ENCODE data around the gene SCN4B. TPM values are rescaled to one million over a fixed set of nuclear protein-coding genes. Genes with fewer than 3 reads are reported as not detected.

Gene SCN4B
- total and polyA plus RNA-seq, 2 of the 8 experiments (the other 6 are each of a cell fraction or from before 2014, with no cell fraction given) = 2.8 to 4.9 TPM

DNA sequence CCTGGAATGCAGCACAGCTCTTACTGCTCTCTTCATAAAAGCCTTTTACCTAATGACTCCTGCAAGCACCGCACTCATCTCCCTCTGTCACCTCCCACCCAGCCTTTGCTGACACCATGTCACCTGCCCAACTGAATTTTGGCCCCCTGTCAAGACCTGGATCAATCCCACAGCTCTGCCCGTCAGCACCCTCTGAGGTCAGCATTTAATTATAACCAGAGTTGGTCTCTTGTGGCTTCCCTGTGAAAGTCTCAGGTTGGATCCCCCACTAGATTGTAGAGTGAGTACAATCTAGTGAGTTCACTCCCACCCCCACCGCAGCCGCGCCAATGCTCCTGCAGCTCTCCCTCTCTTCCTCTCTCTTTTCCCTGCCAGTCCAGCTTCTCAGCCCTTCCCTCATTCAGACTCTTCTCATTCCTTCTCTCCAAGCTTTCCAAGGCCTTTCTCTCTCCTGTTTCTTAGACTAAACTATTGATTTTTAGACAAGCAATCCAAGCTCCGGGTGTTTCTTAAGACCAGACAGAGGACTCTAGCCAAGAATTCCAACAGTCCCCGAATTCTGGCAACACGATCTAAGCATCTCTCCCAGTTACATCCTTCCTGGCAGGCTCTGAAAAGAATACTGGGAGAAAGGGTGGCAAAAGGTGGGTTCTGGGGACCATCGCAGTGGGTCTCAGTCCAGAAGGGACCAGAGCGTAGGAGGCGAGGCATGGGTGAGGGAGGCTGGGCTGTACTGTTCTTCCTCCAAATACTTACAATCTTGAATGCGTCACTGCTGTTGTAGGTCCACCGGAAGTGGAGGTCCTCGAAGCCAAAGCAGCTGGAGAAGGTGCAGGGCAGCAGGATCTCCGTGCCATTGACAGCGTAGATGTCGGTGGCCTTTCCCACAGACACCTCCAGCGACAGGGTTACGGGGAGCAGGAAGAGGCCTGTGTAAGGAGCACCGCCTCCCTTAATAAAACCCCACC lies 8.0 kb downstream of the SCN4B start:
- TF ChIP-seq BRCA1 (IDR thresholded peaks at IDR 0.05; ENCODE audit: low read depth, low read length) (no peak), ATF3 (IDR thresholded peaks at IDR 0.05; ENCODE audit: insufficient read depth, low read depth, low read length) (no peak), TEAD4 (IDR thresholded peaks at IDR 0.05; ENCODE audit: low read depth, low read length) (no peak), GABPA (IDR thresholded peaks at IDR 0.05; ENCODE audit: borderline replicate concordance, insufficient read depth, low read length) (no peak), PHF8 (conservative IDR thresholded peaks at IDR 0.05; ENCODE audit: low read depth, low read length) (no peak)
- CTCF ChIA-PET (ENCODE audit: partially characterized antibody) = interaction anchor here (0.6 to 12.7 kb wide), 29 partner anchors 8 to 467 kb away, joined by 3 to 245 read pairs (median 4); partner anchors contain the start of gene SCN4B

More for the DNA sequence above, 8.0 kb downstream of the SCN4B start:
- Histone ChIP-seq H3K23ac (ENCODE audit: insufficient read length) (no peak overlapping the region), H3K9me3 (ENCODE audit: insufficient read depth in 2 of 2, low read depth in 1 of 2, low read length in 1 of 2) (no peaks in the 10 kb centered on the region), H2AFZ (ENCODE audit: low read length) (no peak overlapping the region), H2BK5ac (ENCODE audit: low read depth, low read length) (no peak overlapping the region), H3K79me2 (ENCODE audit: control insufficient read depth in 1 of 2, insufficient read depth in 2 of 2, low read length in 2 of 2) (no peaks in the 10 kb centered on the region), H3K4me1 (replicated peaks in 1 of 4; ENCODE audit: control insufficient read depth in 3 of 4, insufficient read depth in 4 of 4, low read length in 3 of 4) (peaks cover 0 to 21% (median 7%) of the 10 kb centered on the region in 4 experiments; a peak in 6 of 7 replicates), H3K14ac (ENCODE audit: insufficient read length) (no peak overlapping the region), H2BK120ac (replicated peaks; ENCODE audit: low read depth, low read length) (no peak overlapping the region), H3K9ac (replicated peaks in 1 of 4; ENCODE audit: extremely low read depth in 1 of 4, low read depth in 3 of 4, low read length in 3 of 4) (no peak overlapping the region), H2AK5ac (ENCODE audit: low read depth, low read length) (no peak overlapping the region), H3K4me3 (ENCODE audit: extremely low read depth in 1 of 4, insufficient read depth in 2 of 4, low read depth in 3 of 4, low read length in 4 of 4) (no peak overlapping the region), H4K5ac (ENCODE audit: insufficient read length, low read depth, low read length) (no peak overlapping the region), H2BK15ac (ENCODE audit: low read length) (no peak overlapping the region), H2BK12ac (ENCODE audit: low read depth, low read length) (0 out of 2 replicates have a peak overlapping the region, but pooled peaks have one; percentile 39), H3K4ac (replicated peaks; ENCODE audit: insufficient read length, low read depth, low read length) (no peak overlapping the region), H3K18ac (ENCODE audit: extremely low read depth, low read length) (no peak overlapping the region), H3K4me2 (ENCODE audit: insufficient read depth in 1 of 2, low read depth in 2 of 2, low read length in 2 of 2) (no peak overlapping the region), H4K8ac (ENCODE audit: extremely low read depth, insufficient read depth, low read length) (no peak overlapping the region; the same call in 1 of the 2 replicates), H3K79me1 (ENCODE audit: low read depth, low read length) (no peaks in the 10 kb centered on the region), H4K20me1 (replicated peaks in 1 of 2; ENCODE audit: control insufficient read depth in 1 of 2, insufficient read depth in 2 of 2, low read length in 2 of 2) (peaks cover 0 to 3% of the 10 kb centered on the region in 2 experiments), H3K27ac (ENCODE audit: low read depth, low read length) (no peak overlapping the region), H2BK20ac (ENCODE audit: low read length) (no peak overlapping the region), H4K91ac (replicated peaks; ENCODE audit: insufficient read length, low read length) (no peak overlapping the region), H3K36me3 (ENCODE audit: control insufficient read depth in 2 of 4, insufficient read depth in 4 of 4, low read length in 3 of 4) (no peaks in the 10 kb centered on the region), H3K23me2 (ENCODE audit: low read depth, low read length) (no peaks in the 10 kb centered on the region), H3K56ac (replicated peaks; ENCODE audit: insufficient read length, low read depth, low read length) (no peak overlapping the region), H3K27me3 (replicated peaks in 1 of 4; ENCODE audit: control insufficient read depth in 3 of 4, extremely low read depth in 1 of 4, insufficient read depth in 3 of 4, low read length in 3 of 4) (peaks cover 0 to 25% (median 12%) of the 10 kb centered on the region in 4 experiments; a peak in 6 of 7 replicates)
- POLR2A ChIA-PET (ENCODE audit: partially characterized antibody) = interaction anchor here (0.6 kb wide), 1 partner anchor 26 kb away, joined by 4 read pairs; no protein-coding TSS in a partner anchor
- 78% methylated on average over 17 of the region's 20 CpGs; no CpG with 5 or more reads in 1 of the 2 experiments for WGBS, 2 experiments (ENCODE audit: extremely low coverage in 1 of 2, insufficient coverage in 1 of 2, insufficient read length in 1 of 2, insufficient replicate concordance in 2 of 2, low coverage in 1 of 2, low lambda C conversion rate in 2 of 2, missing lambda C conversion rate in 1 of 2)
- DNase-seq (ENCODE audit: low read depth in 1 of 2, low spot score in 2 of 2) (no peak), FAIRE-seq (no peak)

Measured in H1 (cell line).